Activated naive CD4-positive, alpha-beta T cell treated with anti-CD3 and anti-CD28 coated beads, Interleukin-2, amount 10 ng/mL, durations not matched to agents 7 days and 5 days (primary cell): ENCODE data around the gene ETV7.

Experiments used
- CTCF ChIA-PET: fragments of 350-600 bp; sonication (Branson Sonifier 250); formaldehyde crosslinking; loops from one replicate; lab custom pipeline; 2021; ENCODE audit warnings: antibody characterized with exemption; lab: Charles Lee
- DNase-seq: peaks from one replicate; pipeline ENCODE4 v3.0.0-alpha.2; 2020
- H3K27ac Mint-ChIP-seq: one replicate; pipeline ENCODE4 v1.8.0; 2021; ENCODE audit warnings: mild to moderate bottlenecking, moderate library complexity, mixed read lengths
- H3K27me3 Mint-ChIP-seq: one replicate; pipeline ENCODE4 v1.8.0; 2021; ENCODE audit warnings: mild to moderate bottlenecking, mixed read lengths
- H3K36me3 Mint-ChIP-seq: one replicate; pipeline ENCODE4 v1.8.0; 2021; ENCODE audit warnings: mixed read lengths
- H3K4me1 Mint-ChIP-seq: one replicate; pipeline ENCODE4 v1.8.0; 2021; ENCODE audit warnings: mixed read lengths
- H3K4me3 Mint-ChIP-seq: one replicate; pipeline ENCODE4 v1.8.0; 2021; ENCODE audit warnings: mild to moderate bottlenecking, moderate library complexity, mixed read lengths
- H3K9me3 Mint-ChIP-seq: one replicate; pipeline ENCODE4 v1.8.0; 2021; ENCODE audit warnings: mixed read lengths

ETV7 gene

DNA sequence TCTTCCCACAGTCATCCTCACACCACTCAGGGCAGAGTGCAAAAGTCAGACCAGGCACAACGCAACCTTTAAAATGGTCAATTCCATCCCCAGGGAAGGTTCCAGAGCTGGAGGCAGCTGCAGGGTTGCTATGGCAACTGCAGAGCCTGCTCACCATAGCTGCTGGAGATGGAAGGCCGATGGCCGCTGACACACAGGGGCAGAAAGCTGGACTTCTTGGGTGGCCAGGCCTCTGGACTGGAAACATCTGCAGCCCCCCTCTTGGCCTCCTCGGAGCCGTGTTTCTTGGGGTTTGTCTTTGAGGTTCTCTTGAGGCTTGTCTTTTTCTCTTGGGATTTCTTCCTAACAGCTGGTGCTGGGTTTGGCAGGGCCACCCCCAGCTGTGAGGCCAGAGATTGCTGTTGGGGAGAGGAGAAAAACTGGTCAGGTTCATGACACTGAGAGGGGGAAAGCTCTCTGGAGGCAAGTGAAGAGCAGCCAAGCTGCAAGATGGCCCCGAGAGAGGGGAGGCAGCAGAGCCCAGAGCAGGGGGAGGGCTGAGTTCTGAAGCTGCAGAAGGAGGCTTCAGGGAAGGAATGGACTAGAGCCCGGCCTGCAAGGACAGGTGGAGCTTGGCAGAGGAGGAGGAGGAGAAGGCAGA, 61.0 kb downstream of the ETV7 start:
- CTCF ChIA-PET: interaction anchor here (1.2 kb wide), 1 partner anchor 14 kb away, joined by 5 read pairs; no protein-coding TSS in a partner anchor
- Mint-ChIP-seq H3K36me3 (no peaks in the 10 kb centered on the region), H3K4me3 (no peak overlapping the region), H3K4me1 (no peaks in the 10 kb centered on the region), H3K27ac (no peak overlapping the region), H3K9me3 (no peaks in the 10 kb centered on the region), H3K27me3 (peaks cover 37% of the 10 kb centered on the region)
- no peak for DNase-seq

DNA sequence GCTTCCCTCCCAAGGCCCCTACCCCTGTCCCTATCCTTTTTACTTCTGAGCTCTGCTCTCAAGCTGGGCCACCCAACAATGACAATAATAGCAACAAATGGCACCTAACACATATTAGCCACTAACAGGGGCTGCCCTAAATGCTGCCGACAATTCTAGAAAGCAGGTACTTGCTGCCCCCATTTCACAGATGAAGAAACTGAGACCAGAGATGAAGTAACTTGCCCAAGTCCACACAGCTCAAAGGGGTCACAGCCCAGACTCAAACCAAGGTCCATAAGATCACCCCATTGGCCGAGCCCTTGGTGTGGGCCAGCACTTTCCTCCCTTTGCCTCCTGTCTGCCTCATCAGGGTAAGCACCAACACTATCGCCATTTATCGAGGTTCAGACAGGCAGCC, 62.8 kb downstream of the ETV7 start:
- H3K4me3 Mint-ChIP-seq: no peak overlapping the region
- peaks cover 36% of the 10 kb centered on the region for H3K27me3 Mint-ChIP-seq
- CTCF ChIA-PET: interaction anchor here (1.1 kb wide), 1 partner anchor 16 kb away, joined by 3 read pairs; no protein-coding TSS in a partner anchor
- no peak overlapping the region for H3K27ac Mint-ChIP-seq
- no peaks in the 10 kb centered on the region for H3K9me3 Mint-ChIP-seq
- DNase-seq: no peak
- no peaks in the 10 kb centered on the region for H3K36me3 Mint-ChIP-seq
- no peaks in the 10 kb centered on the region for H3K4me1 Mint-ChIP-seq

DNA sequence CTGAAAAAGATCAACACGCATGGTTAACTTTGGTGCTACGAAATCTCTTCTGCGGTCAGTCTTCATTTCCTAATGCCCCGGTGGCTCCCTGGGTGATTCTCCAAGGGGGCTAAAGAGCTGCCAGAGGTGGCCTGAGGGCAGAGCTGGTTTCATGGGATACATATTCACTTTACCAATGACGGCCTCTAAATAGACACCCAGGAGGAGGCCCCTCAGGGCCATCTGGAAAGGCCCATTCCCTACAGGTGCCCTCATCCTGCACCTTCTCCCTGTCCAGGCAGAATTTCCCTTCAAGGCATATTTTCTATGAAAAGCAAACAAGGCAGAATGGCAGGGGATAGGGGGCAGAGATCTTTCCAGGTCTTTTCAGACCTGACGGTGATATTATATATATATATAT, 63.3 kb downstream of the ETV7 start:
- no peak for DNase-seq
- H3K4me3 Mint-ChIP-seq: no peak overlapping the region
- CTCF ChIA-PET: interaction anchor here (1.1 kb wide), 1 partner anchor 16 kb away, joined by 3 read pairs; no protein-coding TSS in a partner anchor
- H3K27me3 Mint-ChIP-seq: peaks cover 38% of the 10 kb centered on the region
- H3K36me3 Mint-ChIP-seq: no peaks in the 10 kb centered on the region
- no peaks in the 10 kb centered on the region for H3K4me1 Mint-ChIP-seq
- no peaks in the 10 kb centered on the region for H3K9me3 Mint-ChIP-seq
- H3K27ac Mint-ChIP-seq: no peak overlapping the region

DNA sequence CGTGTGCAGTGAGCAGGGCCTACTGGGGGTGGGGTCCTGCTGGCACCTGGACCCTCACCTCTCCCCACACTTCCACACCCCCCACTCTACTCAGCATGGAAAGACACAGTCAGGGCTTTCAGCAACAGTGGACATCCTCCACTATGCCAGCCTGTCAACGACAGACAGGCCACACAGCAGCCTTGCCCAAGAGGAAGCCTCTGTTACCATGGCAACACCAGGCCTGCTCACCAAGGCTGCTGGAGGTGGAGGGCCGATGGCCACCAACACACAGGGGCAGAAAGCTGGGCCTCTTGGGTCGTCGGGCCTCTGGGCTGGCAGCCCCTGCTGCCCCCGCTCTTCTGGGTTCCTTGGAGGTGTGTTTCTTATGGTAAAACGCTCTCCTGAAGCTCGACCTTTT, 64.4 kb downstream of the ETV7 start:
- peaks cover 29% of the 10 kb centered on the region for H3K27me3 Mint-ChIP-seq
- H3K36me3 Mint-ChIP-seq: no peaks in the 10 kb centered on the region
- no peaks in the 10 kb centered on the region for H3K4me1 Mint-ChIP-seq
- no peak for DNase-seq
- no peaks in the 10 kb centered on the region for H3K9me3 Mint-ChIP-seq
- H3K4me3 Mint-ChIP-seq: no peak overlapping the region
- H3K27ac Mint-ChIP-seq: no peak overlapping the region
- CTCF ChIA-PET: no interaction called here

DNA sequence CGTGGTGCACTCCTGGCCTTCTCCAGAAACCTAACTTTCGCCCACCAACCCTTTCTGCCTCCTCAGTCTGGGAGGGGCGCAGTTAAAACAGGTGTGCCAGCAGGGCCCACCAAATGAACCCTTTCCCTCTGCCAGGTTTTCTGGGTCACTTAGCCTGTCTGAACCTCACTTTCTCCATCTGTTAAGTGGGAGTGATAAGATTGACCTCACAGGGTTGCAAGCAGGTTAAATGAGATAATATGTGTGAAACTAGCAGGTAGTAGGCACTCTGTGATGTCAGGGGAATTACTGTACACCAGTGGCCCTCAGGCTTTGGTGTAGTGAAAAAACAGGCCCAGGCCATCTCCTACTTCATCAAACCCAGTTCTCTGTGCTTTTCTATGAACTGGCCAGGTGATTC, 64.9 kb downstream of the ETV7 start:
- CTCF ChIA-PET: no interaction called here
- no peaks in the 10 kb centered on the region for H3K4me1 Mint-ChIP-seq
- no peaks in the 10 kb centered on the region for H3K36me3 Mint-ChIP-seq
- no peak for DNase-seq
- no peak overlapping the region for H3K27ac Mint-ChIP-seq
- no peaks in the 10 kb centered on the region for H3K9me3 Mint-ChIP-seq
- peaks cover 29% of the 10 kb centered on the region for H3K27me3 Mint-ChIP-seq
- no peak overlapping the region for H3K4me3 Mint-ChIP-seq

DNA sequence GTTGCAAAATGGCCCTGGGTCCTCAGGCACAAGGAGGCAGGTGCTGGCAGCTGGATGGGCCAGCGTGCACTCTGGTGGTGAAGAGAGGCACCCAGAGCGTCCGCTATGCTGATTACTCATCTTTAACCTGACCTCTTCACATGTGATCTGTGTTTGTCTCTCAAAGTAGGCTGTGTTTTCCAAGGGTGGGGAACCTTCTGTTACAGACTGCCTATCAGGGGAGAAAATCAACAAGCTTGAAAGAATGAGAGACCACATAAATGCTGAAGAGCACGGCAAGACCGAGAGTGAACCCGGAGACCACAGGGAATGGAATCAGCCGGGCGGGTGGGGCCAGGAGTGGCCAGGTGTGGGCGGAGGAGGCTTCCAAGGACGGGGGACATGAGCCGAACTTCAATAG, 67.0 kb downstream of the ETV7 start:
- no peaks in the 10 kb centered on the region for H3K9me3 Mint-ChIP-seq
- no peak for DNase-seq
- H3K36me3 Mint-ChIP-seq: no peaks in the 10 kb centered on the region
- H3K4me3 Mint-ChIP-seq: no peak overlapping the region
- H3K27me3 Mint-ChIP-seq: peaks cover 34% of the 10 kb centered on the region
- CTCF ChIA-PET: interaction anchor here (4.2 kb wide), 1 partner anchor 18 kb away, joined by 15 read pairs; no protein-coding TSS in a partner anchor
- H3K27ac Mint-ChIP-seq: no peak overlapping the region
- H3K4me1 Mint-ChIP-seq: no peaks in the 10 kb centered on the region

DNA sequence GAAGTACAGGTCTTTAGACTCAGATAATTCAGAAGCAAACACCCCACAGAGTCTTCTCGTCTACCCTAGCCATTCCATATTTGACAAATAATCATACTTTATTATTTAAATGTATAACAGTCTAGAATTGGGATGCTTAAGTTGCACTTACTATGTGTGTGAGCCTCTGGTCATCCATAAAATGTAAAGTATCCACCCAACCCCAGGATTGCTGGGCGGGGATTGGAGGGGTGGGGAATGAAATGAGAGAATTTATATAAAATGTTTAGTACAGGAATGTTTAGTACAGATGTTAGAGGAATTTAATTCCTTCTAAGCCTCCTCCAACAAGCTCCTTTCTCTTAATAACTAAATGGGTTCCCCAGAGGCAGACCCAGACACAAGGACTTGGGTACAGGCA, 67.6 kb downstream of the ETV7 start:
- Mint-ChIP-seq H3K4me3 (no peak overlapping the region), H3K27ac (no peak overlapping the region), H3K27me3 (peaks cover 28% of the 10 kb centered on the region), H3K36me3 (no peaks in the 10 kb centered on the region), H3K9me3 (no peaks in the 10 kb centered on the region), H3K4me1 (no peaks in the 10 kb centered on the region)
- DNase-seq: no peak
- CTCF ChIA-PET: interaction anchor here (0.7 to 4.2 kb wide), 2 partner anchors 17 to 21 kb away, joined by 3 to 15 read pairs; no protein-coding TSS in a partner anchor

DNA sequence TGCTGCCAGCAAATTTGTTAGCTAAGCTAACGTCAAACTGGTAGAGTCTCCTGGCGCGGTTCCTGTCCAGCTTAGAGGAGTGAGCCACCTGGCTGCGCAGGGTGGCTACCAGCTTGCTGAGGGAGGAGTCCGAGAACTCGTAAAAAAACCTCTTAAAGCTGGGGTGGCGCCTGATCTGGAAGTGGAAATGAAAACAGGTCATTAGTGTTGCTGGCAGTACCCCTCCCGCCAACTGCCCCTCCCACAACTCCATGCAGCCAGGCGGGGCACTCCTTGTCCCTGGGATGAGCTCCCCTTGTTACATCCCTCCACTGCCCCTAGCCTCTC, 68.1 kb downstream of the ETV7 start:
- no peak for DNase-seq
- H3K4me3 Mint-ChIP-seq: no peak overlapping the region
- no peaks in the 10 kb centered on the region for H3K4me1 Mint-ChIP-seq
- H3K27ac Mint-ChIP-seq: no peak overlapping the region
- no peaks in the 10 kb centered on the region for H3K36me3 Mint-ChIP-seq
- peaks cover 28% of the 10 kb centered on the region for H3K27me3 Mint-ChIP-seq
- no peaks in the 10 kb centered on the region for H3K9me3 Mint-ChIP-seq
- CTCF ChIA-PET: interaction anchor here (0.7 to 4.2 kb wide), 2 partner anchors 17 to 22 kb away, joined by 3 to 15 read pairs; no protein-coding TSS in a partner anchor

DNA sequence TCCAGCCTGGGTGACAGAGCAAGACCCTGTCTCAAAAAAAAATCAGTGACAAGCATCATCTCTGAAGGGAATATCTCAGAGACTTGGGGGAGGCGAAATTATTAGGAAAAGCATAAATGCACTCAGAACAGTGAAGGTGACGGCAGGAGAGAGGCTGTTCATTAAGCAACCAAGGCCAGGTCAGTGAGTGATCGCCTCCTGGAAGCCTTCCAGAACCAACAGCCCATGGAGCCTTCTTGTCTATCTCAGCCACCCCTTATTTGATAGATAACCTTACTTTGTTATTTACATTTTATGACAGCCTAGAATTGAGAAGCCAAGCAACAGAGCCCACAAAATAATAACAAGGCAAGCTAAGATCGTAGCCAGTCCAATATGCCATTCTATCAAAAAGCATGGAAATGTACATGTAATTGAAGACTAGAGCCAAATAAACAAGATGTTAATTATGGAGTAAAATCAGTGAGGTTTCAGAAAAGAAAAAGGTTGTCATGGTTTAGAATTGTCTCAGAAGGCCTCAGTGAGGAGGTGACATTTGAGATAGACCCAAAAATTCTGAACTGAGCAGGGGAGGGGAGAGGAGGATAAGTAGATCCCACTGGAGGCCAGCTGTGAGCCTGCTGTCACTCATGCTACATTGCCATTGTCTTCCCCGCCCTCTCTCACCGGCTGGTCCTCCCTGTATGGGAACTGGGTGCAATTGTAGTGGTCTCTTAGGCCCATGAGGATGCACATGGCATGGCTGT, 68.6 kb downstream of the ETV7 start:
- Mint-ChIP-seq H3K9me3 (no peaks in the 10 kb centered on the region), H3K27me3 (peaks cover 28% of the 10 kb centered on the region), H3K4me3 (no peak overlapping the region), H3K36me3 (no peaks in the 10 kb centered on the region), H3K27ac (no peak overlapping the region), H3K4me1 (no peaks in the 10 kb centered on the region)
- DNase-seq: no peak
- CTCF ChIA-PET: interaction anchor here (0.7 to 4.2 kb wide), 2 partner anchors 16 to 22 kb away, joined by 3 to 15 read pairs; no protein-coding TSS in a partner anchor

DNA sequence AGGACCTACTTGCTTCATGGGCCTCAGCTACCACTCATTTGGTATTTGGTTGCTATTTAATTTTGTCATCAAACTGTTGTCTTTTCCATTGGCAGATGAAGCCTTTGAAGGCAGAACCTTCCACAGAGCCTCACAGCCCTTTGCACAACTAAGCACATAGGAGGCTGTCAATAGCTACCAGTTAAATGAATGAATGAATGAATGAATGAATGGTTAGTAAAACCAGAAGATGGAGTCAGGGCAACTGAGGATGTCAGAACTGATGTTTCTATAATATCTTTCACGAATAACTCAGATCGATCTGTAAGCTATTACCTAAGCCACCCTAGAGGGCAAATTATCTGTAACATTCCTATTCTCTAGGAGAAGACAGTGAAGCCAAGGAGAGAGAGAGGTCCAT, 69.8 kb downstream of the ETV7 start:
- Mint-ChIP-seq H3K27ac (no peak overlapping the region), H3K4me1 (no peaks in the 10 kb centered on the region), H3K27me3 (peaks cover 33% of the 10 kb centered on the region), H3K36me3 (no peaks in the 10 kb centered on the region), H3K9me3 (no peaks in the 10 kb centered on the region), H3K4me3 (no peak overlapping the region)
- CTCF ChIA-PET: interaction anchor here (4.2 kb wide), 1 partner anchor 15 kb away, joined by 15 read pairs; no protein-coding TSS in a partner anchor
- DNase-seq: no peak
